Renal cortex interstitium (tissue), 11 donors: ENCODE results near the gene RPL18. TPM values are rescaled to one million over a fixed set of nuclear protein-coding genes. Genes with fewer than 3 reads are reported as not detected.
"Not testable (repeated sequence)": the region's sequence is repeated elsewhere in the genome, so short reads cannot be mapped to it uniquely, and the experiment has no call there.

Source experiments
- DNase-seq, 11 donors: peaks; one replicate each; pipeline ENCODE4 v3.0.0-alpha.2; 2013; ENCODE audit warnings: low read depth in 9 of 11, low spot score in 4 of 11; ENCODE audit errors: extremely low read depth in 1 of 11
- polyA plus RNA-seq, 3 donors: library from polyadenylated mRNA; unstranded; fragments of 120-200 nt; gene quantifications; one replicate each; pipeline ENCODE4 v1.2.1, GENCODE V29; 2013; ENCODE audit not compliant: insufficient read length in 3 of 3

The RPL18 gene
- polyA plus RNA-seq, 3 donors = 1,072 to 1,401 (median 1,249) TPM

DNA sequence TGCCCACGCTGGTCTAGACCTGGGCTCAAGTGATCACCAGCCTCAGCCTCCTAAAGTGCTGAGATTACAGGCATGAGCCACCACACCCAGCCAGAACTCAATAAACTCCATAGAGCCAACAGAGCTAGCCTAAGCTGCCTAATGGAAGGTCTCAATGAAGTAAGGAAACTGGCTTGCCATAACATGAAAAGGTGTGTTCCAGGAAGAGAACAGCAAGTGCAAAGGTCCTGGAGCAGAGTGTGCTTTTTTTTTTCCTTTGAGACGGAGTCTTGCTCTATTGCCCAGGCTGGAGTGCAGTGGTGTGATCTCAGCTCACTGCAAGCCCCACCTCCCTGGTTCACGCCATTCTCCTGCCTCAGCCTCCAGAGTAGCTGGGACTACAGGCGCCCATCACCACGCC is 38.9 kb upstream of the RPL18 start:
- DNase-seq = not testable (repeated sequence)

DNA sequence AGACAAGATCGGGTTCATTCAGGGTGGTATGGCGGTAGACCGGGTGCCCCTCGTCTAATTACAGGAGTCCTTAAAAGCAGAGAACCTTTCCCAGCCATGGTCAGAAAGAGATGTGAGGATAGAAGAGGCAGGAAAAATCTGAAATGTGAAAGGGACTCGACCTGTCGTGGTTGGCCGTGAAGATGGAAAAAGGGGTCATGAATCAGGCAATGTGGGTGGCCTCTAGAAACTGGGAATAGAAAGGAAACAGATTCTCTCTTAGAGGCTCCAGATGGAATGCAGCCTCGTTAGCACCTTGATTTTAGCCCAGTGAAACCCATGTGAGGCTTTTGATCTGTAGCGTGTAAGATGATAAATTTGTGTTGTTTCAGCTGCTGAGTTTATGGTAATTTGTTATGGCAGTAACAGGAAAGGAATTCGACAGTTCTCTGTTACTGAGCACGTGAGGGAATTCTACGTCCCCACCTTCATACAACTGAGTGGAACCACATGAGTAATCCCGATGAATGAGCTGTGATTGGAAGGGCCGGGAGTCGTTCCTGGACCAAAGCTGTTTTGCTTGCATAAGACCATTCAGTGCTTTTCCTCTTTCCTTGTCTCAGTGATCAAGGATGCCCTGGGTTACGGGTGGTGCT is 38.0 kb upstream of the RPL18 start:
- peak in 3 of 11 donors; percentile 67 to 73 (median 69) for DNase-seq

DNA sequence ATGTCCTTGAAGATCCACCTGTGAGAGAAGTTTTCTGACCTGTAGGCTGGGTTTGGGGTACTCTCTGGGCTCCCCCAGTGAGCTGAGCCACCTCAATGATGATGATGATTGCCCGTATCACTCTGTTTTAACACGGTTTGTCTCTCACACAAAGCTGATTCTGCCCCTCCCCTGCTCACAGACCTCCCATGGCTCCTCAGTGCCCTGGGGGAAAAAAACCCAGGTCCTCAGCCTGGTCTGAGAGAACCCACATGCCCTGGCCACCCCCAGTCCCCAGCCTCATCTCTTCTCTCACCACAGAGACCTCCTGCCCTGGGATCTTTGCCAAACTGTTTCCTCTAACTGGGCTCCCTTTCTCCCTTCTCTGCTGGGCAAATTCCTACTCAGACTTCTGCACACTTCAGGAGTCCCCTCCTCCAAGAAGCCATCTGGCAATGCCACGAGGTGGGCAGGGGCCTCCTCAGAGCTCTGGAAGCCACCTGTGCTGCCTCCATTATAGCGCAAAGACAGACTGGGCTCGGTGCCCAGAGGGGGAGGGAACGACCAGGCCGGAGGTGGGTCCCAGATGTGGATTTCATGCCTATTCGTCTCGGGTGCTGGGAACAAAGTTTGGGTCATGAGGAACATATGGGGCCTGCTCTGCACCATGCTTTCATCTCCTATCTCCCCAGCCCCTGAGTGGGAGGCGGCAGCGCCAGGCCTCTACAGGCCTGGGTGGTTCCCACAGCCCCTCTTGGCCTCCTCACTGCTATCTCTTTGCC is 35.5 kb upstream of the RPL18 start:
- no peak for DNase-seq

DNA sequence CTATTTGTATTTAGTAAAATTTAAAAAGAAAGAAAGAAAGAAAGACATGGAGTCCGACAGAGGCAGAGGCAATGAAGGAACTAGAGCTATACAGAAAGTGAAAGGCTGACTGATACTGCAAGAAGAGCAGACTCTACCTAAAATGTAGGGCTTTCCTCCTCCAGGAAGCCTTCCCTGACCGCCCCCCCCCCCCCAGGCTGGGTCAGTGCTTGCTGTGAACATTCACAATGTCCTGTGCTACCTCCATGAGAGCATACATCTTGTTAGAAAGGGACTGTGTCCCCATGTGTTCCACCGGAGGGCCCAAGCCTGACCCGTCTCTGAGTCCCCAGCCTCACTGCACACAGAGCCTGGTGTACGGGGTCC is 32.7 kb upstream of the RPL18 start:
- DNase-seq = no peak

DNA sequence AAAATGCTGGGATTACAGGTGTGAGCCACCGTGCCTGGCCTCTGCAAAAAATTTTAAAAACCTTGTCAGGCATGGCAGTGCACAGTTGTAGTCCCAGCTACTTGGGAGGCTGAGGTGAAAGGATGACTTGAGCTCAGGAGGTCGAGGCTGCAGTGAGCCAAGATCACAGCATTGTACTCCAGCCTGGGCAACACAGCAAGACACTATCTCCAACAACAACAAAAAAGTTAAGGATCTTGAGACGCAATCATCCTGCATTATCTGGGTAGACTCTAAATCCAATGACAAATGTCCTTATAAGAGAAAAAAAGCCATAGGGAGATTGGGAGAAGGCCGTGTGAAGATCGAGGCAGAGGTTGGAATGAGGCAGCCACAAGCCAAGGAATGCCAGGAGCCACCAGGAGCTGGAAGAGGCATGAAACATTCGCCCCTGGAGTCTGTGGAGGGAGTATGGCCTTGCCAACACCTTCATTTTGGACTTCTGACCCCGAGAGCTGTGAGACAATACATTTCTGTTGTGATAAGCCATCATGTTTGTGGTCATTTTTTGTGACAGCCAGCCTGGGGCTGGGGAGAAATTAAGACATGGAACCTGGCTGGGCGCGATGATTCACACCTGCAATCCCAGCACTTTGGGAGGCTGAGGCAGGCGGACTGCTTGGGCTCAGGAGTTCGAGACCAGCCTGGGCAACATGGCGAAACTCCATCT is 32.1 kb upstream of the RPL18 start:
- DNase-seq = no peak

DNA sequence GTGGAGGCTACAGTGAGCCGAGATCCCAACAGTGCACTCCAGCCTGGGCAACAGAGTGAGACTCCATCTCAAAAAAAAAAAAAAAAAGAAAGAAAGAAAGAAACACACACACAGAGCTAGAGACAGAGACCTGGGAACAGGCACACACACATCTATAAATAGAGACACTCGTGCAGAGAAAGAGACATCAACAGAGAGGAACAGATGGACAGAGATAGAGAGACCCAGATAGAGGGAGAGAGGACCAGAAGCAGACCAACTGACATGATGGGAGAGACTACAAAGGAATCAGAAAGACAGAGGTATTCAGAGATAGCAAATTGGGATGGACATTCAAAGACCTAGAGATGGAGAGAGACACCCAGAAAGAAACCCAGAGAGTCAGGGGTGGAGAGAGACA is 29.2 kb upstream of the RPL18 start:
- DNase-seq = no peak

DNA sequence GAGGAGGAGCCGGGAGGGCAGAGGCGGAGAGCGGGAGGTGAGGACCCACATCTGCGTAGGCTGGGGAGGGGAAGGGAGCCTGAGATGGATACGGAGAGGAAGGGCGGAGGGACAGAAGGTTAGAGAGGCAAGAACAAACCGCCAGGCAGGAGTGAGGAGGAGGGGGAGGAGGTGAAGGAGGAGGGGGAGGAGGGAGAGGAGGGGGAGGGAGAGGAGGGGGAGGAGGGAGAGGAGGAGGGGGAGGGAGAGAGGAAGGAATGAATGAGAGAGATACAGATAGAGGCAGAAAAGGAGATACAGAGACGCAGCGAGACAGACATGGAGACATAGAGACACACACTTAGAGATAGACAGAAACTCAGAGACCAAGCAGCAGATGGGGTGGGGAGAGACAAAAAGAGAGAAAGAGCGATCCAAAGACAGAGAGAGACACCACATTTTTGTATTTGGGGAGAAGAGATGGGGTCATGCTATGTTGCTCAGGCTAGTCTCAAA is 27.8 kb upstream of the RPL18 start:
- DNase-seq = no peak

DNA sequence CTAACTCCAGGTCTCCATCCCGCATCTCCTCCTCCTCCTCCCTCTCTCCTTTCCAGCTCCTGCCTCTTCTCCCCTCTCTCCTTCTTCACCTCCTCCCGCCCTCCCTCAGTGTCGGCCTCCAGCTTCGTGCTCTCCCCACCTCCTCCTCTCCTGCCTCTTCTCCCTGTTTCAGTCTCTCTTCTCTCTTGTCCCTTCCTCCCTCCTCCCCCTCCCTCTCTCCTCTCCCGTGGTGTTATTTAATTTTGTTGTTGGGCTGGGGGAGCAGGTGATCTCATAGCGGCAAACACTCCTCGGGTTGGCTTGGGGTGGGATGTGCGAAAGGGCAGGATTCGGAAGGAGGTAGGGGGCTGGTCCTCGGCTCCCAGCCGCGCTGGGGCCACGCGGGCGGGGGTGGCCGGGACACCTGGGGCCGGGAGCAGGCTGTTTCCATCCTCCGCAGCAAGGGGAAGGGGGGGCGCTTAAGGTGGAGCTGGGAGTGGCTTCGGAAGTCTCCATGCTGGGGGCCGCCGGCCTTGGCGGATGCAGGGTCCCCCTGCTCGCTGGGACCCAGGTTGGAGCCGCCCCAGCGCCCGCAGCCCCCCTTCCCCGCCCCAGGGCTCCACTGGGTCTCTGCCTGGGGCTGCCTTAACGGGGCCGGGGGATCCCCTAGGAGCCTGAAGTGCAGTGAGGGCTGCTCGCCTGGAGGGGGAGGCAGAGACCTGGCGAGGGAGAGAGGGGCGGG is 27.2 kb upstream of the RPL18 start, which contains the start of gene CA11:
Gene CA11 (minus strand): TSS at position 187 of the 721 bp plus-strand sequence. CDS start 555 bp downstream, outside the sequence.
- DNase-seq = peak in 9 of 11 donors; percentile 82 to 92 (median 89)

DNA sequence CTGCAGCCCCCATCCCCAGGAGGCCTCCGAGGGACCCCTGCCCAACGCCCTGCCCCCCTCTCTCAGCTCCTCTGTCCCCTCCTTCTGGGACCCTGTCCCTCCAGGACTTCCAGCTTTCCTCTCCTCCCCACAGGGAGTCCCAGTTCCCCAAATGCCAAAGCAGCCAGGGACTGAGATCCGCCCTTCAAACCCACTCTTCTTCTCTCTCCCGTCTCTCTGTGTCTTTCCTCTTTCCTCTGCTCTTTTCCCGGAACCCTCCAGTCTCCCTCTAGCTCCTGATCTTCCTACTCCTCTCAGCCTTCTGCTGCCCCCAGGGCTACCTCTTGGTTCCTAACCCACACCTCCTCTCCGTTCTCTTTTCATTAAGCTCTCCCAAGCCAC is 26.6 kb upstream of the RPL18 start:
- DNase-seq = no peak

DNA sequence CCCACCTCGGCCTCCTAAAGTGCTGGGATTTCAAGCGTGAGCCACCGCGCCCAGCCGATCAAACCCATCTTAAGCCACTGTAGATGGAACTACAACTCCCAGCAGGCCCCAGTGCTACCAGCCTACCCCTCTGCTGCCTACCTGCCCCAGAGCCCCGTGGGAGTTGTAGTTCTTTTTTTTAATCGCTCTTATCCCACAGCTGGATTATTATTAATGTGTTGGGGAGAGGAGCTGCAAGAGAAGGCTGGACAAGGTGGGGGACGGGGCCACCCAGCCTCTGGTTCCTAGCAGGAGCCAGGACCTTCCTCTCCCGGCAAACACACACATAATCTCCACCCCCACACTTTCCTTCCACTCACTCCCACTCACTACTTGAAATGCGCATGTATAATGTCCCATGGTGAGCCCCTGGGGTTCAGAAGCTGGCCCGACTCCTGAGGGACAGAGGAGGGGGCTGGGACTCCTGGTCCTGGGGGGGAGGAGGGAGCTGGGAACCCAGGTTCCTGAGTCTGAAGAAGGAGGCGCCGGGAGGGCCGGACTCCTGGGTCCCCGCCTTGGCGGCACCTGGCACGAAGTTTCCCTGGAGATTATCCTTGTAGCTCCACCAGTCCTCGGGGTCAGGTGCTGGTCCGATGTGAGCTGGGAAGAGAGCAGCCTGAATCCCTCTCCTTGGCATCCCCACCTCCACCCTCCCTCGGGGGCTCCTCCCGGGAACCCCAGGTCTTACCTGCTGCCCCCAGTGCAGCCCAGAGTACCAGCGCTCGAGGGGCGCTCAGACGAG is 26.1 kb upstream of the RPL18 start:
- DNase-seq = peak in 3 of 11 donors; percentile 69 to 79 (median 78)

DNA sequence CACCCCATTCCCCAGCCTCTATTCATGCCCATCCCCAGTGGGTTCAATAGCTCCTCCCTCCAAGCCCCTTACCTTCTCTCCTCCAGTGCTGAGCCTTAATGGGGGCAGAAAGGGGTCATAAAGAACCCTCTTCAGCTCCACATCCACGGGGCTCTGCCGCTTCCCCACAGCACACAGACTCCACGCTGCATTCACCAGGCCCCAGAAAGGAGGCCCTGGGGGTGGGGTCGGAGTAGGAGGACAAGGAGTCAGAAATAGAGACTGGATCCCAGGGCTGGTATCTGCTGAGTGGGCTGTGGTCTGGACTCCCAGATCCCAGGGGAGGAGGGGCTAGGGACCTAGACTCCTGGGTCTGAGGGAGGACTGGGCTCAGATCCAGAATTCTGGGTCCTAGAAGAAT is 25.4 kb upstream of the RPL18 start:
- DNase-seq = no peak

DNA sequence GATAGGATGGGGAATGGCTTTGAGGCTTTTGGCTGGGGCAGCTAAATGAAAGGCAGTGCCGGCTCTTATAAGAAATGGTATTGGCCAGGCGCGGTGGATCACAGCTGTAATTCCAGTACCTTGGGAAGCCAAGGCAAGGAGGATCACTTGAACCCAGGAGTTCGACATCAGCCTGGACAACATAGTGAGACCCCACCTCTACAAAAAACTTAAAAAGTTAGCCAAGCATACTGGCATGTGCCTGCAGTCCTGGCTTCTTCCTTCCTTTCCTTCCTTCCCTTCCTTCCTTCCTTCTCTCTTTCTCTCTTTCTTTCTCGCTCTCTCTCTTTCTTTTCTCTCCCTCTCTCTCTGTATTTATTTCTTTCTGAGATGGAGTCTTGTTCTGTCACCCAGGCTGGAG is 23.9 kb upstream of the RPL18 start:
- no peak for DNase-seq

DNA sequence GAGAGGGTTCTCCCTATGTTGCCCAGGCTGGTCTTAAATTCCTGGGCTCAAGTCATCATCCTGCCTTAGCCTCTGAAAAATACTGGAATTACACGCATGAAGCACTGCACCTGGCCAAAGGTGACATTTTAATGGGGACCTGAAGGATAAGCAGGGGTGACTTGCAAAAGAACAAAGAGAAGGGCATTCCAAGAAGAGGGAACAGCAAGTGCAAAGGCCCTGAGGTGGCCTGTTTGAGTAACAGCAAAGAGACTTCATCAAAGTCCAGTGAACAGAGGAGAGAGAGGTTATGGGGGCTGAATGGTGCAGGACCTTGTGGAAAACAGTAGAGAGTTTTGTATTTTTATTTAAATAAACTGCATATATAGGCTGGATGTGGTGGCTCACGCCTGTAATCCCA is 22.9 kb upstream of the RPL18 start:
- DNase-seq = no peak

DNA sequence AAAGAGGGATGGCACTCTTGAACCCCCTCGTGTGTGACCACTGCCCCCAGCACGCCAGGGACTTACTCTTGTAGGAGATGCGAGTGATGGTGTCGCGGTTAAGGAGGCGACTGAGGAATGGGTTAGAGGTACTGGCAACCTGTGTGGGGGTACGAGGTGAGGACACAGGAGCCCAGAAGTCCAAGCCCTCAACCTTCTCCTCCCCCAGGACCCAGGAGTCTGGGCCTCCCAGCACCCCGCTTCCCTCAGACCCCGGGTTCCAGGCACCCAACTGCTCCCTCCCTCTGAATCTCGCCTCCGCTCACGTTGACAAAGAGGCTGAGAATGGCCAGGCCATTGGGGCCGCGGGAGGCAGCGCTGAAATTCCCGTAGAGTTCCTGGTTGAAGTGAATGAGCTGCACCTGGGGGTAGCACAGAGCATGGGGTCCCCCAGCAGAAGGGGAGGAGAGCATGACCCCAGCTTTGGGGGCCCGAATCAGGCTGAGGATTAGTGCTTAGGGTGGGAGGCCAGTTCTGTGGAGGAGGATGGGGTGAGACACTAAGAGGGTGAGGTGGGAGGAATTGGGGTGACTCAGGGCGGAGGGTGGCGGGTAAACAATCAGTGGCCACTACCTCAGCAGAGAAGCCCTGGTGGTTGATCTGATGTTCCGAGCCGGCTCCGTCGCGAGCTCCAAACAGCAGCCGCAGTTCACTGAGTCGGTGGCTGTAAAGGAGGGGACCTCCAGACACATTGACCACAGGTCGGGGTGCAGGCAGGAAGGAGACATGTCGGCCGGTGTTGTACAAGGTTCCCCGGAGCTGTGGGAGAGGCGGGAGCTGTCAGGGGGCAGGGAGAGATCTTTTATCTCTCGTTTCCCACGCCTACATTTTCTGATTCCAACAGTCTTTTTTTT is 20.8 kb upstream of the RPL18 start:
- DNase-seq = no peak

DNA sequence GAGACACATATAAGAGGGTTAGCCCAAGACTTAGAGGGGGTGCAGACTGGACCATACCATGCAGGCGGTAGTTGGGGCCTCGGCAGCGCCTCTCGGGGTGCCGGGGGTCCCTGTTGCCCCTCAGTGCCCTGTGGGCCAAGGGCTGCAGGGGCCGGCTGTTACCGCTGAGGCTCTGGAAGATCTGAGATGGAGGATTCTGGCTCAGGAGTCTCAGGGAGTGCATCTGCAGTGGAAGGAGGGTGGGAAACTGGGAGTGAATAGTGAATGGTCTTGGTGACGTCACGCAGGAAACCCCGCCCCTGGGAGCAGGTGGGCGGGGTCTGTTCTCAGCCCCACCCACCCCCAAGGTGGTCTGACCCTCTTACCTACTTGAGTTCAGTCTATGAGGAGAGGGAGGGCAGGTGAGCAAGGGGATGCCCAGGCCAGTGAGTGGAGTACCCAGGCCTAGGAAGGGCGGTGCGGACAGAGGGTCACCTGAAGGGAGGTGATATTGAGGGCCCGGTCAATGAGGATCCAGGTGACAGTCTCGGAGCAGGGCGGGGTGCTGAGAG is 19.9 kb upstream of the RPL18 start:
- no peak for DNase-seq

DNA sequence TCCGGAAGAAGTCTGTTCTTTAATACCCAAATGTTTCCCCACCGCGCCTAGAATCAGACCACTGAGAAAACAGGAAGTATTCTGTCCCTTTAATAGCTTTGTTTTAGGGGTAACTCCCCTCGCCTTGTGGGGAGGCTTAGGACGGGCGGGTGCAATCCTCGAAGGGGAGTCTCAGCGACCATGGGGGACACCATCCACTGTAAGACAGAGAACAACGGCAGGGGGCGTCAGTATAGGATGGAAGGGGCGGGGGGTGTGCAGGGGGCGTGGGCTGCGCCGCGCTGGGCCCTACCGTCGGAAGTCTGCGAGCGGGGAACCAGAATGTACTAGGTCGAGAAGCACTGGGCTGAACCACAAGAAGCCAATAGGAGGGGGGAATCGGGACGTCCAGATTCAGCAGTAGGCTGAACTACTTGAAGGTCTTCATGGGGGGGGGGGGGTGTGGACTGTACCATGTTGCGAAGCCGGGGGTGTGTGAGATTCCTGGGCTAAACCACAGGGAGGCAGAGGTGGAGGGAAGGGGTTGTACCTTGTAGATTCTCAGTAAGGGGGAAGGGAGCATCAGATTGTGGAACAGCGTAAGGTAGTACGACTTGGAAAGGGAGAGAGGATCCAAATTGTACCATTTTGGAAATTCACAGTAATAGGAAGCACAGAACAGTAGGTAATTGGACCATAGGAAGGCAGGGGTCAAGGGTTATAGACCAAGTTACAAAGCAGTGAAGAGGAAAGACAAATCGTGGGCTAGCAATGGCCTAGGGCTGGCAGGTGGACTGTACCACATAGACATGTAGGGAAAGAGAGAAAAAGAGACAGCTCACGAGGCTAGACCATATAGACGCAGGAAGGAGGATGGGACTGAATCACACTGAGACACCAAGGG is 19.2 kb upstream of the RPL18 start:
- peak in 9 of 11 donors; percentile 84 to 96 (median 92) for DNase-seq
